Esophagus muscularis mucosa (tissue), 4 donors: ENCODE measurements around the gene FAT3.

ENCODE experiments used
- EP300 ChIP-seq: sonication (generic); formaldehyde crosslinking; IDR thresholded peaks from one replicate; pipeline ENCODE4 v1.6.1; 2017; ENCODE audit warnings: antibody characterized with exemption
- POLR2AphosphoS5 ChIP-seq, 2 donors: sonication (generic); formaldehyde crosslinking; IDR thresholded peaks; one replicate each; pipeline ENCODE4 v1.6.1; 2017; ENCODE audit warnings: antibody characterized with exemption in 2 of 2
- TF ChIP-seq, protein P1 (sequence below), 3 experiments: fragments of 200-600 bp in 2 of 3; fragments of 450-650 bp in 1 of 3; sonication (generic) in 2 of 3; IDR thresholded peaks; one replicate each; pipeline ENCODE4 v1.5.1; 2017 to 2019; ENCODE audit warnings: antibody characterized with exemption in 3 of 3, mild to moderate bottlenecking in 2 of 3, moderate library complexity in 1 of 3

DNA sequence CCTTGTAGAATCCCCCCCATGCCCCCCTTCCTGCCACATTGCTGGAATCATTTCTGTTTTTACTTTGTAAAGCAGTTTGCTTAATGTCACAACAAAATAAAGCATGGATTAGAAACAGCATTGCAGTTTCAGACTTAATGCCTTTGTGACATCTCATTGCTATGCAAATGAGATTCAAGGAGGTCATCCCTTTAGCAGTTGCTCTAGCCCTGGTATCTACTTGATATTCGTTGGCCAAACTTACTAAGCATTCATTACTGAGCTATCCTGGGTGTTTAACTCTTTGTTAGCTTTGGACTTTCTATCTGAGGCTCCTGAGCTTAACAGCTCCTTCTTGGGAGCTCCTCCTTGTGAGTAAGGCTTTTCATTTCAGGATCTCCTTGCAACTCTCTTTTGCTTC, 16.3 kb downstream of the FAT3 start:
- no peak for TF ChIP-seq EP300
- TF ChIP-seq, protein P1, sequence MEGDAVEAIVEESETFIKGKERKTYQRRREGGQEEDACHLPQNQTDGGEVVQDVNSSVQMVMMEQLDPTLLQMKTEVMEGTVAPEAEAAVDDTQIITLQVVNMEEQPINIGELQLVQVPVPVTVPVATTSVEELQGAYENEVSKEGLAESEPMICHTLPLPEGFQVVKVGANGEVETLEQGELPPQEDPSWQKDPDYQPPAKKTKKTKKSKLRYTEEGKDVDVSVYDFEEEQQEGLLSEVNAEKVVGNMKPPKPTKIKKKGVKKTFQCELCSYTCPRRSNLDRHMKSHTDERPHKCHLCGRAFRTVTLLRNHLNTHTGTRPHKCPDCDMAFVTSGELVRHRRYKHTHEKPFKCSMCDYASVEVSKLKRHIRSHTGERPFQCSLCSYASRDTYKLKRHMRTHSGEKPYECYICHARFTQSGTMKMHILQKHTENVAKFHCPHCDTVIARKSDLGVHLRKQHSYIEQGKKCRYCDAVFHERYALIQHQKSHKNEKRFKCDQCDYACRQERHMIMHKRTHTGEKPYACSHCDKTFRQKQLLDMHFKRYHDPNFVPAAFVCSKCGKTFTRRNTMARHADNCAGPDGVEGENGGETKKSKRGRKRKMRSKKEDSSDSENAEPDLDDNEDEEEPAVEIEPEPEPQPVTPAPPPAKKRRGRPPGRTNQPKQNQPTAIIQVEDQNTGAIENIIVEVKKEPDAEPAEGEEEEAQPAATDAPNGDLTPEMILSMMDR (IDR thresholded peaks at IDR 0.05) = no peak
- no peak for TF ChIP-seq POLR2AphosphoS5 (IDR thresholded peaks at IDR 0.05)
